Measurements from ENCODE around the gene OR52K2.
"Not testable (repeated sequence)": the region's sequence is repeated elsewhere in the genome, so short reads cannot be mapped to it uniquely, and the experiment has no call there.

Gene OR52K2

GRCh38 chr11:4480577-4481239 lies 31.6 kb downstream of the OR52K2 start:
- DNase-seq (ENCODE audit: low spot score) = peak; percentile 46

DNA sequence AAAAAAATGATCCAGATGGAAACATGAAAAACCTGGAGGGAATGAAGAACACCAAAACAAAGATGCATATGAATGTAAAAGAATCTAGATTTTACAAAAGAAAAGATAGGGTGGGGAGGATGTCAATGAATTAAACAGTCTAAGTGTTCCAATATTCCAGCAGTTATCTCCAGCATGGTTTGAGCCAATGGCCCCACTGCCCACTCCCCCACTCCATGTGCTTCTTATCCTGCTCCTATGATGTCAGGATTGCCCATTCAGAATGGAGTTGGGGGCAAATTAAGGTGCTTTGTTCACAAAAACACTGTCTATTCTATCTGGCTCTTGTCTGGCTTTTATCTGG lies 32.1 kb downstream of the OR52K2 start:
- DNase-seq (ENCODE audit: low spot score) = no peak

DNA sequence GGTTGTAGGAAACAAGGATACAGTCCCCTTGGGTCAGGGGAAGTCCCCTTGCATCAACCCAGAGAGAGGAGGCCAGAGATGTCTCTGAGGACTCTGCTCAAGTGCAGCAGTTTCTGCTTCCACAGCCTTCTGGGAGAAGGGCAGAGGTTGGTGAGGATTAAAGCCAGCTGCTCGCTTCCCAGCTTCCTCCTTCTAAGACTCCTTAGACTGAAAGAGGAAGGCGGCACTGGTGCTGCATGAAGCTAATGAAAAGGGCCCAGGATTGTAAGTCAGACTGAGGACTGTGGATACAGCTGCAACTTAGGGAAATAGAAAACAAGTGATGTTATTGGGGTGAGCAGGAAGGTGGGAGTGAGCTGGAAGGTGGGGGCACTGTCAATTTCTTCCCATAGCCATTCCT lies 33.4 kb downstream of the OR52K2 start, which contains the start of gene OR52K1:
OR52K1 (plus strand) TSS at position 202 of the 400 bp plus-strand sequence. CDS start 6,255 bp downstream, outside the sequence.
- no peak for DNase-seq (ENCODE audit: low spot score)

GRCh38 chr11:4484310-4484709 lies 35.2 kb downstream of the OR52K2 start:
- DNase-seq (ENCODE audit: low spot score) = no peak

DNA sequence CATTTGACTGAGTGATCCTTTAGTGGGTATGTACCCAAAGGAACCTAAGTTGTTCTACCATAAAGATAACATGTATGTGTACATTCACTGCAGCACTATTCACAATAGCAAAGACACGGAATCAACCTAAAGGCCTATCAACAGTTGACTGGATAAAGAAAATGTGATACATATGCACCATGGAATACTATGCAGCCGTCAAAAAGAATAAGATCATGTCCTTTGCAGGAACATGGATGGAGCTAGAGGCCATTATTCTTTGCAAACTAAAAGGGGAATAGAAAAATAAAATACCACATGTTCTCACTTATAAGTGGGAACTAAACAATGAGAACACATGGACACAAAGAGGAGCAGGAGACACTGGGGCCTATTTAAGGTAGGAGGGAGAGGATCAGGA lies 42.3 kb downstream of the OR52K2 start:
- DNase-seq (ENCODE audit: low spot score) = not testable (repeated sequence)

DNA sequence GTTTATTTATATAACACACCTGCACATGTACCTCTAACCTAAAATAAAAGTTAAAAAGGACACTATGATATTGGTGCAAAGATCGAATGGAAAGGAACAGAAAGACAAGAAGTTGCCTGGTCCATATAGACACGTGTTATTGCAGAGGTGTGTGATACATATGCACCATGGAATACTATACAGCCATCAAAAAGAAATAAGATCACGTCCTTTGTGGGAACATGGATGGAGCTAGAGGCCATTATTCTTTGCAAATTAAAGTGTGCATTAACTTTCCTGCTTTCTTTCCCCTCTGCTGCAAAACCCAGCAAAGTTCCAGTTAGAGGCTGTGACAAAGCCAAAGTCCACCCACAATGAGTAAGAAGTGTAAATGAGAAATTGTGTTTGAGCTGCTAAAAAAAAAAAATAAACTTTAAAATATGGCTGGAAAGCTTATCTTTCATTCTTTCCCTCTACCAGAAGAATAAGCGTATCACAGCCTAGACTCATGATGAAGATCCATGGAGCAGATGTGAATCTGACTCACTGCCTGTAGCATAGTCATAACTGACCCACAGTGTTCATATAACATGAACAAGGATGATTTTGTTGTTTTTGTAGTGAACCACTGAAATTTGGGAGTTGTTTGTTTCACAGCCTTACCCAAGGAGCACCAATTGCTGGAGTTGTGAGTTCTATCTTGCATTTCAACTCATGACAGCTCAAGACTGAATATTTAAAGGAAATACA lies 42.9 kb downstream of the OR52K2 start:
- no peak for DNase-seq (ENCODE audit: low spot score)

DNA sequence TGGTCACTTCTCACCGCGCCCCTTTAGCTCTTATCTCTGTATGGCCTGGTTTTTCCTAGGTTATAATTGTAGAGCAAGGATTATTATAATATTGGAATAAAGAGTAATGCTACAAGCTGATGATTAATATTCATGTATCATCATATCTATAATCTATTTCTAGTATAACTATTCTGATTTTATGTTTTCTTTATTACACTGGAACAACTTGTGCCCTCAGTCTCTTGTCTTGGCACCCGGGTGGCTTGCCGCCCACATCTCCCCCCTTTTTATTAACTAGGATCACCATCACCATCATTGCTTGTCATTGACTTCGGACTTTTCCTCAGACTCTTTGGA lies 44.4 kb downstream of the OR52K2 start:
- no peak for DNase-seq (ENCODE audit: low spot score)

DNA sequence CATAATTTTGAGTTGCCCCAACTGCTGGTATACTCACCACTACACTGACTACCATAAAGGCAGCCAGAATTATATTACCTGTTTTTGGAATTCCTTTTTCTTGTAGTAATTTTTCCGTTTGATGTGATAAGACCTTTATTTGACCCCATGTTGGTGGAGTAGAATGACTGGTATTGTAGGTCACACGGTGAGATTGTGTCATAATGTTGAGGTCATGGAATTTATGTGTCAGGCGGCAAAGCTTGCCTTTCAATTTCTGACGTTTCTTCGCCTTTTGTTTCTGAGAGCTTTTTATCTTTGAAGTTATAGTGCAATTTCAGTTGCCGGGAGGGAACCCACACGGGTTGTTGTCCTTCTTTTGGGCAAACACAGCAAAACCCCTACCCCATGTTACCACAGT lies 46.4 kb downstream of the OR52K2 start:
- no peak for DNase-seq (ENCODE audit: low spot score)

DNA sequence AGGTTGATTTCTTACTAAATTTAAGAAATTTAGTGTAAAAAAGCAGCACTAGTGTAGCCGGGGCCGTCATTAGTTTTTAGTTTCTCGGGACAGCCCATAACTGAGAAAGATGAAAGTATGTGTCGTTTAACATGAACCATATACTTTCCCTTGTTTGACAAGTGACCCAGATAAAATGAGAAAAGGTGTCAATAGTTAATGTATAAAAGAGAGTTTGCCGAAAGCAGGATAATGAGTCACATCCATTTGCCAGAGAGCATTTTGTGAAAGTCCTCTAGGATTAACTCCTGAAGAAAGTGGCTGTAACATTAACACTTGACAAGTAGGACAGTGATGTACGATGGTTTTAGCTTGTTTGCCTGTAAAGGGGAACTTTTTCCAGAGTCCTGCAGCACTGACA lies 46.9 kb downstream of the OR52K2 start:
- DNase-seq (ENCODE audit: low spot score) = peak; percentile 42

DNA sequence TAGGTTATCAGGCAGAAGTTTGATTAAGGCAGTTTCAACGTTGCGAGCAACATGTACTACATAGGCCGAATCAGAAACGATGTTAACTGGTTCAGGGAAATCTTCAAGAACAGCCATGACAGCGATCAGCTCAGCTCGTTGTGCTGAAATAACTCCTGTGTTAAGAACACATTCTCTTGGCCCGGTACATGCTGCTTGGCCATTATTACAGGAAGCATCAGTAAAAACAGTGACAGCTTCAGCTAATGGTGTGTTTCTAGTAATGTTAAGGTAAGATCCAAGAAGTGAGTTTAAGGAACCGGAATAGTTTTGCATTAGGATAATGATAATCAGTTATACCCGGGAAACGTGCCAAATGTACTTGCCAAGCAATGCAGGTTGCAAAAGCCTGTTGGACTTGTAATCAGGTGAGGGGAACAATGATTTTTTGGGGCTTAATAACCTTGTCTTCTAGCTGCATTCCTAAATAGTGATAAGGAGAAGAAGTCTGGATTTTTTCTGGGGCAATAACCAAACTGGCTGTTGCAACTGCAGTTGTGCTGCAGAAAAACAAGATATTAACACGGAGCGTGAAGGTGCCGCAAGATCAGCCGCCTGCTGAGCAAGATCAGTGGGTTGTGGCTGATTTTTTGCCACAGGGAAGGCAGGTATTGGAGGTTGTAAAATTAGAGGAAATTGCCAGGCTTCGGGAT lies 47.6 kb downstream of the OR52K2 start:
- DNase-seq (ENCODE audit: low spot score) = no peak

Data from kidney tubule cell (primary cell).